ENCODE measurements around the gene SAMD1.

Gene SAMD1

GRCh38 chr19:14113762-14114414, 23.3 kb upstream of the SAMD1 start:
- no peak for DNase-seq (ENCODE audit: low read depth, low spot score)

DNA sequence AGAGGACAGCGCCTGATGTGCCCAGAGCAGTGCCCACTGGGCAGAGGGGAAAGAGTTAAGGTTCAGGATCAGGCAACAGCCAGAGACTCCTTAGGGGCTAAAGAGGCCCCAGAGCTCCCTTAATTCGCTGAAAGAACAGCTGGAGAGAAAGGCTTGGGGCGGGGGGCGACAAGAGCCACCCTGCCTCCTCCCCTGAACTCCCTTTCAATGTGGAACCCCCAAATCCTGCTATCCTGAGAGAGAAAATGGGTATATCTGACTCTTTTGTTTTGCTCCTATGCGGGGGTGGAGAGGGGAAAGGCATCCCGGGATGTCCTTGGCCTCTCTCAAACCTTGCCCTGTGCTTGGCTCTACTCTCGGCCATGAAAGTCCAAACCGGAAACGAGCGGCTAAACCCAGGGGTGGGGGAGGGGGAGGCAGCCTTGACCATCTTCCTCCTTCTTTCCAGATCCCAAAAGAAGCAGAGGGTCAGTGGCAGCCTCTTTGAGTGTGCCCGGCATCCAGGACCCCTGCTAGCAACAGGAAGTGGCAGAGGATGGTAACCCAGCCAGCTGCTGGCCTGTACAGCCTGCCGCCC, 22.3 kb upstream of the SAMD1 start:
- no peak for DNase-seq (ENCODE audit: low read depth, low spot score)

- no peak for DNase-seq (ENCODE audit: low read depth, low spot score)
Measured at GRCh38 chr19:14112051-14112808, 21.7 kb upstream of the SAMD1 start.

DNA sequence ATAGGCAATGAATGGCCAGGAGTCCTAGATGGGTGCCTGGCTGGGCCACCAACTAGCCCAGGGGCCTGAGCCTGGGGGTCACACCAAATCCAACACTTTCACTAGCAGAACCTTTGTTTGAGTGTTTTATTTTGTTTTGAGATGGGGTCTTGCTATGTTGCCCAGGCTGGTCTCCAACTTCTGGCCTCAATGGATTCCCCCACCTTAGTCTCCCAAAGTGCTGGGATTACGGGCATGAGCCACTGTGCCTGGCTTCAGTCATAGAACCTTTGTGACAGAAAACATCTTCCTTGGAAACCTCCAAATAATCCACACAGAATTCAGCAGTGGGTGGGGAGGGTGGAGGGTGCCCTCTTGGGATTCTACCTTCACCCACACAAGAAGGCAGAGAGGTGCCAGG, 20.9 kb upstream of the SAMD1 start:
- no peak for DNase-seq (ENCODE audit: low read depth, low spot score)

GRCh38 chr19:14110650-14111049, 20.1 kb upstream of the SAMD1 start:
- no peak for DNase-seq (ENCODE audit: low read depth, low spot score)

GRCh38 chr19:14107581-14108461, 17.3 kb upstream of the SAMD1 start:
- DNase-seq (ENCODE audit: low read depth, low spot score), result no peak

DNA sequence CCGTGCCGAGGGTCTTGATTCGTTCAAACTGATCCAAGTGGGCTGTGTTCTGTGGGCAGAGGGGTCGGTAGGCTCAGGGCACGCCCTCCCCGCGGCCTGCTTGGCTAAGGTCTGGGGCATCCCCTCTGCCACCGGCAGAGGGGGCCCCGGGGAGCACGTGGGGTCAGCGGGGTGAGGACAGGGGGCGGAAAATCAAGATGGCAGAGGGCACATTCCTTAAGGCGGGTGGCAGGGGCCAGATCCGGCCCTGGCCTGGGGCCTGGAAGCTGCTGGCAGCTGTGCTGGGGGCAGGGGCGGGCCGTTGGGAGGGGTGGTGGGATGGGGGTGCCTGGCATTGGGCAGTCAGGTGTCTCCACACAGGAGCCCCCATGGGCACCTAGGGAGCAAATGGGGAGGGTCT, 16.3 kb upstream of the SAMD1 start:
- DNase-seq (ENCODE audit: low read depth, low spot score), result no peak

- no peak for DNase-seq (ENCODE audit: low read depth, low spot score)
Measured at GRCh38 chr19:14105680-14106079, 15.1 kb upstream of the SAMD1 start.

- DNase-seq (ENCODE audit: low read depth, low spot score), result no peak
Measured at GRCh38 chr19:14103310-14103709, 12.8 kb upstream of the SAMD1 start.

DNA sequence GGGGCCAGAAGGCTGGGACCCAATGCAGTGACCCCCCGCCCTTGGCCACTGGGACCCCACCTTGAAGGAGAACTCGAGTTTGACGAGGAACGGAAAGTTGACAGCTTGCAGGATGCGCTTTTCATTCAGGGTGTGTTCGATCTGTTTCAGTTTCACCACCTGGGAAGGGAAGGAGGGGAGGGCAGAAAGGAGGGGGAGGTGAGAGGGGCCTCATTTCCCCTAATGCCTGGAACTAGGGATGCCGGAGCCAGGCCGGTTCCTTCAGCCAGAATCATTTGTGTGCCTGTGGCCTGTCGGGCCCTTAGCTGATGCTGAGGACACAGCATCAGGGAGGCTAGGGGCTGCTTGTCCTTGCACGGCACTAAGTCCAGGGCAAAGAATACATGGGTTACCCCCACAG, 12.2 kb upstream of the SAMD1 start:
- DNase-seq (ENCODE audit: low read depth, low spot score), result no peak

GRCh38 chr19:14102102-14102696, 11.6 kb upstream of the SAMD1 start:
- no peak for DNase-seq (ENCODE audit: low read depth, low spot score)

GRCh38 chr19:14101003-14101545, 10.5 kb upstream of the SAMD1 start:
- no peak for DNase-seq (ENCODE audit: low read depth, low spot score)

- DNase-seq (ENCODE audit: low read depth, low spot score), result no peak
Measured at GRCh38 chr19:14097532-14098151, 7.1 kb upstream of the SAMD1 start.

DNA sequence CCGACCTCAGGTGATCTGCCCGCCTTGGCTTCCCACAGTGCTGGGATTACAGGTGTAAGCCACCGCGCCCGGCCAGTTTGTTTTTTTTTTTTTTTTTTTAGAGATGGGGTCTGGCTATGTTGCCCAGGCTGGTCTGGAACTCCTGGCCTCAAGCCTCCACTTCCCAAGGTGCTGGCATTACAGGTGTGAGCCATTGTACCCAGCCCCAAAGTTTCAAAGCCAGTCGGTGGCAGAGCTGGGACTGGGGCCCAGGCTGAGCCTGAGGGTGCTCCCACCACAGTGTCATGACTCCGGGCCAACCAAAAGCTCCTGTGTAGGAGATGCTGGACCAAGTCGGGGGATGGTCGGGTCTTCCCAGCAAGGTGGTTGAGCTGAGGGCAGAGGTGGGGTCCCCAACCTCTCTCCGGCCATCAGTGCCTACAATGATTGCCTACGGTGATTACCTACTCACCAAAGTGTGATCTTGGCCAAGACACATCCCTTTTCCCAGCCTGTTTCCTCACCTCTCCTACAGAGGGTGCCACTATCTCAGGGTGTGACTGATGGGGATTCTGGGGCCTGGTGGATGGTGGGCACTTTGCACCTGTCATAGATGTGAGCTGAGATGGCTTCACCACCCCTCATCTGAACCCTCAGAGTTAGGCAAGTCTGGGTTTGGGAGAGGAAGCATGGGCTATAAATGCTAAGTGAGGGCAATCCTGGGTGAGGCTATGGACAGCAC, 5.9 kb upstream of the SAMD1 start:
- DNase-seq (ENCODE audit: low read depth, low spot score), result no peak

GRCh38 chr19:14094854-14095253, 4.3 kb upstream of the SAMD1 start:
- no peak for DNase-seq (ENCODE audit: low read depth, low spot score)

GRCh38 chr19:14093117-14093823, 2.7 kb upstream of the SAMD1 start:
- no peak for DNase-seq (ENCODE audit: low read depth, low spot score)

GRCh38 chr19:14091813-14092462, 1.4 kb upstream of the SAMD1 start:
- no peak for DNase-seq (ENCODE audit: low read depth, low spot score)

- no peak for DNase-seq (ENCODE audit: low read depth, low spot score)
Measured at GRCh38 chr19:14091081-14091812, 696 bp upstream of the SAMD1 start.

All from iPS DF 19.7 (cell line).